Neural progenitor cell (in vitro differentiated cells): Measurements from ENCODE around the gene NAT14.

ENCODE experiments used
- EZH2 ChIP-seq: fragments of 200-600 bp; sonication (generic); IDR thresholded peaks from 2 replicates; pipeline ENCODE4 v1.6.1; 2017; ENCODE audit warnings: antibody characterized with exemption, mild to moderate bottlenecking, moderate library complexity
- EZH2phosphoT487 ChIP-seq: fragments of 200-600 bp; sonication (generic); IDR thresholded peaks from 2 replicates; pipeline ENCODE4 v1.6.1; 2017; ENCODE audit warnings: antibody characterized with exemption
- TF ChIP-seq, protein P1 (sequence below): fragments of 200-600 bp; sonication (generic); IDR thresholded peaks from 2 replicates; pipeline ENCODE4 v1.5.1; 2017; ENCODE audit warnings: antibody characterized with exemption, mild to moderate bottlenecking

DNA sequence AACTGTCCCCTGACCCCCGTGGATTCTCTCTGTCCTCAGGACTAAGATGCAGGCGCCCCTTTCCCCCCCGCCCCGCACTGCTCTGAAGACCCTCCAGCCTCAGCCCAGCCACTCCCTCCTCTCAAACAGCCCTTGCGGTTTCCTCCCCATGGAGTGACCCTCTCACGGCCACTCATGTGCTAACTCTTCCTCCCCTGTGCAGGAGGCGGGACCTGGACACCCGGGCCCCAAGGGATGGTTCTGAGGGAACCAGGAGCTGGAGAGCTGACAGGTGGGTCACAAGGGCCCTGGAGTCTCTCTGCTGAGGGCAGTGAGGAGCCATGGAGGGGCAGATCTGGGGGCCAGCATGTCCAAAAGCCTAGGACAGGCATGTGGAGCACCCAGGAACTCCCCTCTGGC, 25.4 kb upstream of the NAT14 start:
- TF ChIP-seq, protein P1, sequence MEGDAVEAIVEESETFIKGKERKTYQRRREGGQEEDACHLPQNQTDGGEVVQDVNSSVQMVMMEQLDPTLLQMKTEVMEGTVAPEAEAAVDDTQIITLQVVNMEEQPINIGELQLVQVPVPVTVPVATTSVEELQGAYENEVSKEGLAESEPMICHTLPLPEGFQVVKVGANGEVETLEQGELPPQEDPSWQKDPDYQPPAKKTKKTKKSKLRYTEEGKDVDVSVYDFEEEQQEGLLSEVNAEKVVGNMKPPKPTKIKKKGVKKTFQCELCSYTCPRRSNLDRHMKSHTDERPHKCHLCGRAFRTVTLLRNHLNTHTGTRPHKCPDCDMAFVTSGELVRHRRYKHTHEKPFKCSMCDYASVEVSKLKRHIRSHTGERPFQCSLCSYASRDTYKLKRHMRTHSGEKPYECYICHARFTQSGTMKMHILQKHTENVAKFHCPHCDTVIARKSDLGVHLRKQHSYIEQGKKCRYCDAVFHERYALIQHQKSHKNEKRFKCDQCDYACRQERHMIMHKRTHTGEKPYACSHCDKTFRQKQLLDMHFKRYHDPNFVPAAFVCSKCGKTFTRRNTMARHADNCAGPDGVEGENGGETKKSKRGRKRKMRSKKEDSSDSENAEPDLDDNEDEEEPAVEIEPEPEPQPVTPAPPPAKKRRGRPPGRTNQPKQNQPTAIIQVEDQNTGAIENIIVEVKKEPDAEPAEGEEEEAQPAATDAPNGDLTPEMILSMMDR: no peak
- TF ChIP-seq EZH2phosphoT487 (no peak), EZH2 (no peak)
